Panc1 (cell line): ENCODE data around the gene ARL8A. TPM values are rescaled to one million over a fixed set of nuclear protein-coding genes. Genes with fewer than 3 reads are reported as not detected.

Experiments used
- ATAC-seq: fragments of 200-7000 bp; cut with Tn5 transposase; 2 replicates; pipeline ENCODE4 v1.9.1; 2020; ENCODE audit warnings: mild to moderate bottlenecking, moderate library complexity
- BruUV-seq: library from RNA; stranded (reverse); fragments of 400-500 nt; replicated peaks from 2 replicates; lab custom pipeline; 2021; lab: Mats Ljungman, UMichigan
- CTCF ChIA-PET: fragments of 300-600 bp; sonication (Branson Sonifier 250); formaldehyde crosslinking; loops from one replicate; lab custom pipeline; 2022; ENCODE audit warnings: antibody characterized with exemption; lab: Charles Lee
- POLR2A ChIA-PET: fragments of 300-600 bp; sonication (Branson Sonifier 250); formaldehyde crosslinking; loops from one replicate; lab custom pipeline; 2022; ENCODE audit warnings: antibody characterized with exemption; lab: Charles Lee
- DNase-seq: peaks from one replicate; pipeline ENCODE4 v3.0.0-alpha.2; 2010; ENCODE audit warnings: low read depth, low spot score
- H3K27ac ChIP-seq: 2 replicates; pipeline ENCODE4 v1.5.1; 2011; ENCODE audit warnings: mild to moderate bottlenecking, low read length, inconsistent platforms
- H3K27me3 ChIP-seq: fragments of 200-500 bp; sonication (Bioruptor generic); 2 replicates; pipeline ENCODE4 v1.6.0; 2014; ENCODE audit warnings: low read length, inconsistent platforms; ENCODE audit not compliant: control insufficient read depth, insufficient read depth
- H3K36me3 ChIP-seq: fragments of 200-500 bp; sonication (Bioruptor generic); 2 replicates; pipeline ENCODE4 v1.5.1; 2014; ENCODE audit warnings: inconsistent platforms, mild to moderate bottlenecking, low read length, moderate library complexity; ENCODE audit not compliant: control insufficient read depth, insufficient read depth
- H3K4me1 ChIP-seq: 2 replicates; pipeline ENCODE4 v1.5.1; 2011; ENCODE audit warnings: inconsistent platforms, mild to moderate bottlenecking, low read length, moderate library complexity; ENCODE audit not compliant: control insufficient read depth, insufficient read depth
- H3K4me3 ChIP-seq, 2 experiments: 2 replicates each; pipeline ENCODE4 v1.5.1; 2011 to 2012; ENCODE audit warnings: low read depth in 2 of 2, low read length in 2 of 2, mild to moderate bottlenecking in 2 of 2, inconsistent platforms in 1 of 2, moderate library complexity in 1 of 2
- H3K9me3 ChIP-seq: fragments of 200-500 bp; sonication (Bioruptor generic); 2 replicates; pipeline ENCODE4 v1.5.1; 2014; ENCODE audit warnings: low read depth, mild to moderate bottlenecking, inconsistent platforms, low read length, moderate library complexity; ENCODE audit not compliant: control insufficient read depth, insufficient read depth
- POLR2AphosphoS5 ChIP-seq: IDR thresholded peaks from 2 replicates; pipeline ENCODE4 v1.6.1; 2012; ENCODE audit warnings: mild to moderate bottlenecking, low read depth, low read length, moderate library complexity
- SIN3A ChIP-seq: IDR thresholded peaks from 2 replicates; pipeline ENCODE4 v1.6.1; 2012; ENCODE audit warnings: low read depth, mild to moderate bottlenecking, low read length, moderate library complexity, borderline replicate concordance; ENCODE audit not compliant: insufficient read depth
- TCF7L2 ChIP-seq: IDR thresholded peaks from 2 replicates; pipeline ENCODE4 v1.6.1; 2011; ENCODE audit warnings: mild to moderate bottlenecking, low read depth, low read length, inconsistent platforms
- in situ Hi-C: cut with HindIII; loops from 2 replicates; pipeline ENCODE4 v1.10.0; 2016; ENCODE audit warnings: low sequenced_read_pairs, low pct_unique_long_range_greater_than_20kb
- intact Hi-C: fragments of 100-400 bp; cut with micrococcal nuclease; formaldehyde crosslinking; loops from one replicate; pipeline ENCODE4 v1.10.0; 2022; ENCODE audit not compliant: unreplicated experiment
- total RNA-seq: library from RNA; stranded (reverse); gene quantifications from one replicate; pipeline ENCODE4 v1.2.1, GENCODE V29; 2021; ENCODE audit not compliant: unreplicated experiment
- TF ChIP-seq, protein P1 (sequence below): fragments of 450-650 bp; IDR thresholded peaks from 2 replicates; pipeline ENCODE4 v1.5.1; 2017; ENCODE audit warnings: mild to moderate bottlenecking
- TF ChIP-seq, protein P2 (sequence below), 2 experiments: IDR thresholded peaks; 2 replicates each; pipeline ENCODE4 v1.6.1; 2011 to 2012; ENCODE audit warnings: low read depth in 2 of 2, control low read depth in 1 of 2, low read length in 1 of 2, mild to moderate bottlenecking in 1 of 2, moderate library complexity in 1 of 2; ENCODE audit not compliant: insufficient read depth in 1 of 2

The ARL8A gene
- total RNA-seq, 1 experiment from 2014 or later = 62.6 TPM

DNA sequence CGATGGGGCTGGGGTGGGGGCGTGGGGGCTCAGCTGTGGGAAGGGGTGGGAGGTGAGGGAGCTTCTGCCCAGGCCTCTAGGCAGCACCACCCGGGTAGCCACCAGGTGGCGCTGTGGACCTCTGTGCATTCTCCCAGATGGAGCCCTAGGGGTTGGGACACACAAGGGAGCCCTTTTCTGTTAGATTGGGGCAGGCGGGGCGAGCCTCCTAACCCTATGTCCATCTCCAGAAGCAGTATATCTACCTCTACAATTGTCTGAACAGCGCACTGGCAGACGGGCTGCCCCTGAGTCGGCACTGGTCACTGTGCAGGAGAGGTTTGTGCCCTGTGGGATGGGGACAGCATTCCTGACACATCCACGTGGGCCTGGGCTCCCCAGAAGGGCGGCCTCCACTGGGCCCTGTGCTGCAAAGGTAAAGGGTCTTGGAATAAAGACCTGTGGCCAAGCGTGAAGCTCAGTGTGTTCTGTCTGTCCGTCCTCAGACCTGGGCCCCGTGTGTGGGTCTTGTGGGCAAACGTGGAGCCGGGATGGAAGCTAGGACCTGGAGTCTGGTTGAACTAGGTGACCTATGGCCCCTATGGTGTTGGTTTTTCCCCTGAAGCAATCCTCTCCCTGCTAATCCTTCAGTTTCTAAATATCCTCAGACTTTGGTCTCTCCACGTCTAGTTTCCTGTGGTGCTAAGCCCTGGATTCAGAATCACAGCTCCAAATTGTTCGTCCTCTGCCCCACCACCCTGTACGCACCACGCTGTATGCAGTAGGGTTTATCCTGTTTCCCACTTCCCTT lies 44.7 kb upstream of the ARL8A start:
- H3K27ac ChIP-seq = no peak overlapping the region
- in situ Hi-C loops (no loop called here), intact Hi-C loops (loop anchor here (10.0 kb wide), 1 partner anchor 526 kb away; the partner anchor contains the start of gene SYT2)
- TF ChIP-seq, protein P1, sequence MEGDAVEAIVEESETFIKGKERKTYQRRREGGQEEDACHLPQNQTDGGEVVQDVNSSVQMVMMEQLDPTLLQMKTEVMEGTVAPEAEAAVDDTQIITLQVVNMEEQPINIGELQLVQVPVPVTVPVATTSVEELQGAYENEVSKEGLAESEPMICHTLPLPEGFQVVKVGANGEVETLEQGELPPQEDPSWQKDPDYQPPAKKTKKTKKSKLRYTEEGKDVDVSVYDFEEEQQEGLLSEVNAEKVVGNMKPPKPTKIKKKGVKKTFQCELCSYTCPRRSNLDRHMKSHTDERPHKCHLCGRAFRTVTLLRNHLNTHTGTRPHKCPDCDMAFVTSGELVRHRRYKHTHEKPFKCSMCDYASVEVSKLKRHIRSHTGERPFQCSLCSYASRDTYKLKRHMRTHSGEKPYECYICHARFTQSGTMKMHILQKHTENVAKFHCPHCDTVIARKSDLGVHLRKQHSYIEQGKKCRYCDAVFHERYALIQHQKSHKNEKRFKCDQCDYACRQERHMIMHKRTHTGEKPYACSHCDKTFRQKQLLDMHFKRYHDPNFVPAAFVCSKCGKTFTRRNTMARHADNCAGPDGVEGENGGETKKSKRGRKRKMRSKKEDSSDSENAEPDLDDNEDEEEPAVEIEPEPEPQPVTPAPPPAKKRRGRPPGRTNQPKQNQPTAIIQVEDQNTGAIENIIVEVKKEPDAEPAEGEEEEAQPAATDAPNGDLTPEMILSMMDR = peak; percentile 95
- TF ChIP-seq POLR2AphosphoS5 = no peak
- POLR2A ChIA-PET = no interaction called here
- H3K4me1 ChIP-seq = peaks cover 7% of the 10 kb centered on the region
- CTCF ChIA-PET = interaction anchor here (0.6 to 2.2 kb wide), 18 partner anchors 9 to 434 kb away, joined by 3 to 12 read pairs (median 4); partner anchors contain the start of gene UBE2T
- peak; percentile 39 for DNase-seq
- ATAC-seq = peak; percentile 71
- peaks cover 7% of the 10 kb centered on the region for H3K27me3 ChIP-seq
- H3K9me3 ChIP-seq = no peaks in the 10 kb centered on the region
- no peaks in the 10 kb centered on the region for H3K36me3 ChIP-seq
- no peak overlapping the region for H3K4me3 ChIP-seq
- BruUV-seq = no TSS peak

DNA sequence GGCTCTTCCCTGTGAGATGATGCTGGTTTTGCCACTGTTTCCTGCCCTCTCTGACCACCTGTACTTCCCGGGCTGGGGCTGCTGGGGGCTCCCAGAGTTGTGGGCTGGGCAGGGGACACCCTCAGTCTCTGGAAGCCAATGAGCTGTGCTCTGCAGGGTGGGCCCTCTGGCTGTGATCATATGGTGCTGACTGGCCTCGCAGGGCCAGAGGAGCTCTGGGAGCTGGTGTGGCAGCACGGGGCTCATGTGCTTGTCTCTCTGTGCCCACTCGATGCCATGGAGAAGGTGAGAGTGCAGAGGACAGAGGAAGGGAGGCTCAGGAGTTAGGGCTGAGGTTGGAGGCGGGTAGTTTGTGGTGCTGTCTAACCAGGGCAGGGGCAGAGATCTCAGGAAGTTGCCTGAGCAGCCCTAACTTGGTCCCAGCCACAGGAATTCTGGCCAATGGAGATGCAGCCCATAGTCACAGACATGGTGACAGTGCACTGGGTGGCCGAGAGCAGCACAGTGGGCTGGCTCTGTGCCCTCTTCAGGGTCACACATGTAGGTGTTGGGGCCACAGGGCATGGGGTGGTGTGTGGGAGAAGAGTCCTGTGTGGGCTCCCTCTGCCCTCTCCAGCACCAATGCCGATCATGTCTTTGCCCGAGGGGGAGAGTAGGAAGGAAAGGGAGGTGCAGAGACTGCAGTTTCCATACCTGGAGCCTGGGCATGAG lies 43.3 kb upstream of the ARL8A start:
- no peak for ATAC-seq
- in situ Hi-C loops = no loop called here
- CTCF ChIA-PET = interaction anchor here (1.0 kb wide), 1 partner anchor 131 kb away, joined by 3 read pairs; no protein-coding TSS in a partner anchor
- H3K27ac ChIP-seq = no peak overlapping the region
- no TSS peak for BruUV-seq
- H3K9me3 ChIP-seq = no peaks in the 10 kb centered on the region
- H3K27me3 ChIP-seq = peaks cover under 1% of the 10 kb centered on the region
- H3K4me1 ChIP-seq = peaks cover 7% of the 10 kb centered on the region
- intact Hi-C loops = loop anchor here (10.0 kb wide), 1 partner anchor 527 kb away; the partner anchor contains the start of gene SYT2
- H3K36me3 ChIP-seq = no peaks in the 10 kb centered on the region
- POLR2A ChIA-PET = no interaction called here
- DNase-seq = no peak
- H3K4me3 ChIP-seq = no peak overlapping the region
- TF ChIP-seq, protein P1 = no peak
- TF ChIP-seq SIN3A (no peak), TCF7L2 (no peak), POLR2AphosphoS5 (no peak)
- TF ChIP-seq, protein P2, sequence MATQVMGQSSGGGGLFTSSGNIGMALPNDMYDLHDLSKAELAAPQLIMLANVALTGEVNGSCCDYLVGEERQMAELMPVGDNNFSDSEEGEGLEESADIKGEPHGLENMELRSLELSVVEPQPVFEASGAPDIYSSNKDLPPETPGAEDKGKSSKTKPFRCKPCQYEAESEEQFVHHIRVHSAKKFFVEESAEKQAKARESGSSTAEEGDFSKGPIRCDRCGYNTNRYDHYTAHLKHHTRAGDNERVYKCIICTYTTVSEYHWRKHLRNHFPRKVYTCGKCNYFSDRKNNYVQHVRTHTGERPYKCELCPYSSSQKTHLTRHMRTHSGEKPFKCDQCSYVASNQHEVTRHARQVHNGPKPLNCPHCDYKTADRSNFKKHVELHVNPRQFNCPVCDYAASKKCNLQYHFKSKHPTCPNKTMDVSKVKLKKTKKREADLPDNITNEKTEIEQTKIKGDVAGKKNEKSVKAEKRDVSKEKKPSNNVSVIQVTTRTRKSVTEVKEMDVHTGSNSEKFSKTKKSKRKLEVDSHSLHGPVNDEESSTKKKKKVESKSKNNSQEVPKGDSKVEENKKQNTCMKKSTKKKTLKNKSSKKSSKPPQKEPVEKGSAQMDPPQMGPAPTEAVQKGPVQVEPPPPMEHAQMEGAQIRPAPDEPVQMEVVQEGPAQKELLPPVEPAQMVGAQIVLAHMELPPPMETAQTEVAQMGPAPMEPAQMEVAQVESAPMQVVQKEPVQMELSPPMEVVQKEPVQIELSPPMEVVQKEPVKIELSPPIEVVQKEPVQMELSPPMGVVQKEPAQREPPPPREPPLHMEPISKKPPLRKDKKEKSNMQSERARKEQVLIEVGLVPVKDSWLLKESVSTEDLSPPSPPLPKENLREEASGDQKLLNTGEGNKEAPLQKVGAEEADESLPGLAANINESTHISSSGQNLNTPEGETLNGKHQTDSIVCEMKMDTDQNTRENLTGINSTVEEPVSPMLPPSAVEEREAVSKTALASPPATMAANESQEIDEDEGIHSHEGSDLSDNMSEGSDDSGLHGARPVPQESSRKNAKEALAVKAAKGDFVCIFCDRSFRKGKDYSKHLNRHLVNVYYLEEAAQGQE (IDR thresholded peaks at IDR 0.05; ENCODE audit: insufficient read depth in 1 of 2, low read depth in 2 of 2, low read length in 1 of 2) = no peak
